SK-N-SH (cell line): Measurements from ENCODE around the gene KCNE1.

Source experiments
- CTCF ChIP-seq: fragments of 200-600 bp; sonication (generic); IDR thresholded peaks from 2 replicates; pipeline ENCODE4 v1.6.1; 2017; ENCODE audit warnings: antibody characterized with exemption, mild to moderate bottlenecking, moderate library complexity
- EP300 ChIP-seq, 2 experiments: IDR thresholded peaks; 2 replicates each; pipeline versions ENCODE4 v1.4.0 to v1.6.1; 2012; ENCODE audit warnings: borderline replicate concordance in 1 of 2, low read depth in 1 of 2, low read length in 1 of 2
- FOXJ3 ChIP-seq: sonication (generic); formaldehyde crosslinking; IDR thresholded peaks from 2 replicates; pipeline ENCODE4 v1.5.1; 2020; ENCODE audit warnings: mild to moderate bottlenecking, missing genetic modification reagents
- MXI1 ChIP-seq: IDR thresholded peaks from 2 replicates; pipeline ENCODE4 v1.6.1; 2012; ENCODE audit warnings: mild to moderate bottlenecking, low read depth, low read length, improper control_type of control experiment
- POLR2AphosphoS5 ChIP-seq: IDR thresholded peaks from 2 replicates; pipeline ENCODE4 v1.6.1; 2012; ENCODE audit warnings: low read depth, low read length
- RAD21 ChIP-seq: IDR thresholded peaks from 2 replicates; pipeline ENCODE4 v1.6.1; 2012; ENCODE audit warnings: mild to moderate bottlenecking, low read length
- RFX5 ChIP-seq: IDR thresholded peaks from 2 replicates; pipeline ENCODE4 v1.6.1; 2012; ENCODE audit warnings: mild to moderate bottlenecking, improper control_type of control experiment, low read length
- YY1 ChIP-seq: IDR thresholded peaks from 2 replicates; pipeline ENCODE4 v1.4.0; 2012; ENCODE audit warnings: low read depth, mild to moderate bottlenecking
- TF ChIP-seq, protein P1 (sequence below): IDR thresholded peaks from 2 replicates; pipeline ENCODE4 v1.6.1; 2012; ENCODE audit warnings: mild to moderate bottlenecking, low read depth, low read length, moderate library complexity
- TF ChIP-seq, protein P2 (sequence below): fragments of 150-350 bp; IDR thresholded peaks from 2 replicates; pipeline ENCODE4 v1.6.1; 2017; ENCODE audit warnings: antibody characterized with exemption, low read length, low read depth, borderline replicate concordance

DNA sequence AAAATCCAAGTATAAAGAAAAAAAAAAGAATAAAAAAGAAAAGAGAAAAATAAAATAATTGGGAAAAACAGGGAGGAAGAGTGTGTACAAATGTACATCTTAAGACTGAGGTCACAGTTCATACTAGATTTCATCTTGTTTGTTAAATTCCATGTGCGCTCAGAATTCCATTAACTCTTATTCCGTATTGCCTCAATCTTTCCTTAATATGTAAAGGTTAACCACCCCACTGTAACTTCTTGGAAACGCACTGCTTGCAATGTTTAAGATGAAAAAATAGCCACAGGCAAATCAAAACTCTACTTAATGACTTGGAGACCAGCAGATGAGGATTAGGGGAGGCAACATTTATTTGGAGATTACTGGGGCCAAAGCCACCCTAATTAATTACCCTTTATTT, 23.9 kb upstream of the KCNE1 start:
- TF ChIP-seq YY1 (no peak), CTCF (no peak), RAD21 (no peak), MXI1 (no peak), POLR2AphosphoS5 (no peak), EP300 (IDR thresholded peaks at IDR 0.05; ENCODE audit: borderline replicate concordance in 1 of 2, low read depth in 1 of 2, low read length in 1 of 2) (no peak), RFX5 (no peak), FOXJ3 (no peak)
- TF ChIP-seq, protein P1, sequence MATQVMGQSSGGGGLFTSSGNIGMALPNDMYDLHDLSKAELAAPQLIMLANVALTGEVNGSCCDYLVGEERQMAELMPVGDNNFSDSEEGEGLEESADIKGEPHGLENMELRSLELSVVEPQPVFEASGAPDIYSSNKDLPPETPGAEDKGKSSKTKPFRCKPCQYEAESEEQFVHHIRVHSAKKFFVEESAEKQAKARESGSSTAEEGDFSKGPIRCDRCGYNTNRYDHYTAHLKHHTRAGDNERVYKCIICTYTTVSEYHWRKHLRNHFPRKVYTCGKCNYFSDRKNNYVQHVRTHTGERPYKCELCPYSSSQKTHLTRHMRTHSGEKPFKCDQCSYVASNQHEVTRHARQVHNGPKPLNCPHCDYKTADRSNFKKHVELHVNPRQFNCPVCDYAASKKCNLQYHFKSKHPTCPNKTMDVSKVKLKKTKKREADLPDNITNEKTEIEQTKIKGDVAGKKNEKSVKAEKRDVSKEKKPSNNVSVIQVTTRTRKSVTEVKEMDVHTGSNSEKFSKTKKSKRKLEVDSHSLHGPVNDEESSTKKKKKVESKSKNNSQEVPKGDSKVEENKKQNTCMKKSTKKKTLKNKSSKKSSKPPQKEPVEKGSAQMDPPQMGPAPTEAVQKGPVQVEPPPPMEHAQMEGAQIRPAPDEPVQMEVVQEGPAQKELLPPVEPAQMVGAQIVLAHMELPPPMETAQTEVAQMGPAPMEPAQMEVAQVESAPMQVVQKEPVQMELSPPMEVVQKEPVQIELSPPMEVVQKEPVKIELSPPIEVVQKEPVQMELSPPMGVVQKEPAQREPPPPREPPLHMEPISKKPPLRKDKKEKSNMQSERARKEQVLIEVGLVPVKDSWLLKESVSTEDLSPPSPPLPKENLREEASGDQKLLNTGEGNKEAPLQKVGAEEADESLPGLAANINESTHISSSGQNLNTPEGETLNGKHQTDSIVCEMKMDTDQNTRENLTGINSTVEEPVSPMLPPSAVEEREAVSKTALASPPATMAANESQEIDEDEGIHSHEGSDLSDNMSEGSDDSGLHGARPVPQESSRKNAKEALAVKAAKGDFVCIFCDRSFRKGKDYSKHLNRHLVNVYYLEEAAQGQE: no peak
- TF ChIP-seq, protein P2, sequence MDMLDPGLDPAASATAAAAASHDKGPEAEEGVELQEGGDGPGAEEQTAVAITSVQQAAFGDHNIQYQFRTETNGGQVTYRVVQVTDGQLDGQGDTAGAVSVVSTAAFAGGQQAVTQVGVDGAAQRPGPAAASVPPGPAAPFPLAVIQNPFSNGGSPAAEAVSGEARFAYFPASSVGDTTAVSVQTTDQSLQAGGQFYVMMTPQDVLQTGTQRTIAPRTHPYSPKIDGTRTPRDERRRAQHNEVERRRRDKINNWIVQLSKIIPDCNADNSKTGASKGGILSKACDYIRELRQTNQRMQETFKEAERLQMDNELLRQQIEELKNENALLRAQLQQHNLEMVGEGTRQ: no peak
